Left ventricle myocardium inferior (tissue), 1 donor: Measurements from ENCODE around the gene ENAH. TPM values are rescaled to one million over a fixed set of nuclear protein-coding genes. Genes with fewer than 3 reads are reported as not detected.
A peak's percentile ranks its signal among the peaks of the same experiment; 100 is the strongest.

Experiments
- DNase-seq: peaks from one replicate; pipeline ENCODE4 v3.0.0-alpha.2; 2020
- H3K27ac ChIP-seq: fragments of 200-600 bp; replicated peaks from 2 replicates; pipeline ENCODE4 v1.8.0; 2021
- H3K27me3 ChIP-seq: fragments of 200-600 bp; 2 replicates; pipeline ENCODE4 v1.8.0; 2021; ENCODE audit warnings: low read depth
- H3K36me3 ChIP-seq: fragments of 200-600 bp; 2 replicates; pipeline ENCODE4 v1.8.0; 2021
- H3K4me1 ChIP-seq: fragments of 200-600 bp; 2 replicates; pipeline ENCODE4 v1.8.0; 2021
- H3K4me3 ChIP-seq: fragments of 200-600 bp; 2 replicates; pipeline ENCODE4 v1.8.0; 2021; ENCODE audit warnings: mild to moderate bottlenecking, moderate library complexity
- H3K9me3 ChIP-seq: fragments of 200-600 bp; replicated peaks from 2 replicates; pipeline ENCODE4 v1.8.0; 2021
- CTCF ChIP-seq: fragments of 200-600 bp; IDR thresholded peaks from 2 replicates; pipeline ENCODE4 v1.8.0; 2021; ENCODE audit warnings: antibody characterized with exemption, mild to moderate bottlenecking, borderline replicate concordance
- intact Hi-C: fragments of 100-400 bp; cut with micrococcal nuclease; formaldehyde crosslinking; loops from one replicate; pipeline ENCODE4 v1.11.0; 2022
- total RNA-seq: library from RNA; stranded (reverse); fragmentation: NEBNext Ultra II Directional; extraction: Animal tissue kit (Norgen Biotek cat#: 25700); gene quantifications from one replicate; pipeline ENCODE4 v1.2.1, GENCODE V29; 2021
- donor health status: DM: no; HTN: yes; CAD: no; lungs with severe emphysema.

ENAH gene
- total RNA-seq, 1 donor from 2014 or later, result 78.6 TPM

GRCh38 chr1:225684741-225685140 is 31.8 kb upstream of the ENAH start:
- Histone ChIP-seq H3K27ac (no peak overlapping the region), H3K4me3 (no peak overlapping the region), H3K27me3 (no peaks in the 10 kb centered on the region), H3K4me1 (no peaks in the 10 kb centered on the region), H3K36me3 (no peaks in the 10 kb centered on the region), H3K9me3 (no peaks in the 10 kb centered on the region)
- no peak for TF ChIP-seq CTCF
- no peak for DNase-seq
- intact Hi-C loops, result no loop called here

GRCh38 chr1:225681231-225681630 is 28.3 kb upstream of the ENAH start:
- TF ChIP-seq CTCF, result no peak
- Histone ChIP-seq H3K4me1 (no peaks in the 10 kb centered on the region), H3K9me3 (no peaks in the 10 kb centered on the region), H3K27me3 (no peaks in the 10 kb centered on the region), H3K36me3 (no peaks in the 10 kb centered on the region), H3K4me3 (no peak overlapping the region), H3K27ac (no peak overlapping the region)
- no peak for DNase-seq
- intact Hi-C loops, result no loop called here

- Histone ChIP-seq H3K9me3 (no peaks in the 10 kb centered on the region), H3K27me3 (no peaks in the 10 kb centered on the region), H3K4me3 (no peak overlapping the region), H3K27ac (no peak overlapping the region), H3K36me3 (no peaks in the 10 kb centered on the region), H3K4me1 (no peaks in the 10 kb centered on the region)
- intact Hi-C loops, result no loop called here
- DNase-seq, result no peak
- TF ChIP-seq CTCF, result no peak
Measured at GRCh38 chr1:225678545-225678944, 25.6 kb upstream of the ENAH start.

- Histone ChIP-seq H3K4me3 (peak overlapping the region; percentile 44), H3K4me1 (no peaks in the 10 kb centered on the region), H3K36me3 (no peaks in the 10 kb centered on the region), H3K27me3 (no peaks in the 10 kb centered on the region), H3K27ac (no peak overlapping the region), H3K9me3 (no peaks in the 10 kb centered on the region)
- DNase-seq, result no peak
- no peak for TF ChIP-seq CTCF
- intact Hi-C loops, result no loop called here
Measured at GRCh38 chr1:225677350-225678124, 24.6 kb upstream of the ENAH start.

GRCh38 chr1:225674381-225674780 is 21.5 kb upstream of the ENAH start:
- TF ChIP-seq CTCF, result no peak
- Histone ChIP-seq H3K36me3 (no peaks in the 10 kb centered on the region), H3K4me3 (no peak overlapping the region), H3K27me3 (no peaks in the 10 kb centered on the region), H3K9me3 (no peaks in the 10 kb centered on the region), H3K27ac (no peak overlapping the region), H3K4me1 (no peaks in the 10 kb centered on the region)
- no peak for DNase-seq
- intact Hi-C loops, result no loop called here
